Cardiac muscle cell (in vitro differentiated cells and primary cell): ENCODE data around the gene NEK9. TPM values are rescaled to one million over a fixed set of nuclear protein-coding genes. Genes with fewer than 3 reads are reported as not detected.

ENCODE experiments used
- DNase-seq, 2 donors: peaks; one replicate each; pipeline versions ENCODE4 v3.0.0 to v3.0.0-alpha.2; 2010 to 2017; ENCODE audit warnings: low read depth in 1 of 2, low spot score in 1 of 2
- H3K27ac ChIP-seq: fragments of 200-600 bp; sonication (generic); 2 replicates; pipeline ENCODE4 v1.5.1; 2016
- H3K27me3 ChIP-seq: fragments of 200-600 bp; sonication (generic); 2 replicates; pipeline ENCODE4 v1.6.0; 2016; ENCODE audit warnings: control low read depth
- H3K36me3 ChIP-seq: fragments of 200-600 bp; sonication (generic); 2 replicates; pipeline ENCODE4 v1.5.1; 2016; ENCODE audit warnings: control low read depth
- H3K4me1 ChIP-seq: fragments of 200-600 bp; sonication (generic); 2 replicates; pipeline ENCODE4 v1.8.1; 2017; ENCODE audit warnings: low read depth, mild to moderate bottlenecking, mixed run types
- H3K4me3 ChIP-seq: fragments of 200-600 bp; sonication (generic); 2 replicates; pipeline ENCODE4 v1.5.1; 2016; ENCODE audit warnings: mild to moderate bottlenecking
- H3K9me3 ChIP-seq: fragments of 200-600 bp; sonication (generic); 2 replicates; pipeline ENCODE4 v1.5.1; 2017; ENCODE audit warnings: low read depth, mild to moderate bottlenecking, control low read depth
- CTCF ChIP-seq: IDR thresholded peaks from 2 replicates; pipeline ENCODE4 v1.5.1; 2012; ENCODE audit warnings: low read depth, mild to moderate bottlenecking, low read length
- polyA plus RNA-seq: library from polyadenylated mRNA; unstranded; fragments of >200 nt; fragmentation: Nextera tagmentation; extraction: Ambion mirVana; gene quantifications from 2 replicates; pipeline ENCODE4 v1.2.1, GENCODE V29; 2016
- total RNA-seq: library from RNA; depleted of rRNA; stranded (reverse); fragments of >200 nt; gene quantifications from 2 replicates; pipeline ENCODE4 v1.2.3, GENCODE V29; 2016

The NEK9 gene
- total and polyA plus RNA-seq, 2 experiments from 2014 or later, result 62.5 to 124 TPM

GRCh38 chr14:75054421-75054820 lies 72.4 kb downstream of the NEK9 start:
- Histone ChIP-seq H3K36me3 (no peaks in the 10 kb centered on the region), H3K4me1 (peaks cover 4% of the 10 kb centered on the region), H3K9me3 (no peaks in the 10 kb centered on the region), H3K27ac (no peak overlapping the region), H3K27me3 (no peaks in the 10 kb centered on the region), H3K4me3 (no peak overlapping the region)
- no peak for TF ChIP-seq CTCF
- DNase-seq, result no peak

- H3K36me3 ChIP-seq, result no peaks in the 10 kb centered on the region
- H3K27ac ChIP-seq, result peak overlapping the region; percentile 29
- no peak for TF ChIP-seq CTCF
- no peak for DNase-seq
- no peaks in the 10 kb centered on the region for H3K9me3 ChIP-seq
- no peak overlapping the region for H3K4me3 ChIP-seq
- peaks cover 4% of the 10 kb centered on the region for H3K4me1 ChIP-seq
- H3K27me3 ChIP-seq, result no peaks in the 10 kb centered on the region
Observed at GRCh38 chr14:75053396-75054291, 73.2 kb downstream of the NEK9 start.

- Histone ChIP-seq H3K27me3 (no peaks in the 10 kb centered on the region), H3K4me3 (peak overlapping the region; percentile 45), H3K36me3 (no peaks in the 10 kb centered on the region), H3K27ac (no peak overlapping the region), H3K9me3 (no peaks in the 10 kb centered on the region), H3K4me1 (peaks cover 4% of the 10 kb centered on the region)
- DNase-seq, result no peak
- TF ChIP-seq CTCF, result no peak
Observed at GRCh38 chr14:75051556-75051899, 75.3 kb downstream of the NEK9 start.

- H3K27ac ChIP-seq, result peak within 1 kb of the TSS; percentile 63
- peaks cover 4% of the 10 kb centered on the region for H3K4me1 ChIP-seq
- H3K27me3 ChIP-seq, result no peaks in the 10 kb centered on the region
- peak within 1 kb of the TSS; percentile 45 for H3K4me3 ChIP-seq
- H3K36me3 ChIP-seq, result no peaks in the 10 kb centered on the region
- DNase-seq, result peak; percentile 86 to 90
- no peak for TF ChIP-seq CTCF
- H3K9me3 ChIP-seq, result no peaks in the 10 kb centered on the region
Observed at GRCh38 chr14:75050852-75051555, 75.8 kb downstream of the NEK9 start, which contains the start of gene MLH3. Gene MLH3, minus strand, starts transcription at chr14:75051467. Its CDS starts 1,812 bp downstream, at chr14:75049655.

GRCh38 chr14:75049731-75050201 lies 77.1 kb downstream of the NEK9 start:
- Histone ChIP-seq H3K4me1 (peaks cover 4% of the 10 kb centered on the region), H3K4me3 (no peak overlapping the region), H3K9me3 (no peaks in the 10 kb centered on the region), H3K27me3 (no peaks in the 10 kb centered on the region), H3K36me3 (no peaks in the 10 kb centered on the region), H3K27ac (no peak overlapping the region)
- TF ChIP-seq CTCF, result no peak
- peak in 1 of 2 donors; percentile 27 for DNase-seq
